ENCODE data around the gene RNF135.
A peak's percentile ranks its signal among the peaks of the same experiment; 100 is the strongest.
"Not testable (repeated sequence)": the region's sequence is repeated elsewhere in the genome, so short reads cannot be mapped to it uniquely, and the experiment has no call there.

The RNF135 gene

DNA sequence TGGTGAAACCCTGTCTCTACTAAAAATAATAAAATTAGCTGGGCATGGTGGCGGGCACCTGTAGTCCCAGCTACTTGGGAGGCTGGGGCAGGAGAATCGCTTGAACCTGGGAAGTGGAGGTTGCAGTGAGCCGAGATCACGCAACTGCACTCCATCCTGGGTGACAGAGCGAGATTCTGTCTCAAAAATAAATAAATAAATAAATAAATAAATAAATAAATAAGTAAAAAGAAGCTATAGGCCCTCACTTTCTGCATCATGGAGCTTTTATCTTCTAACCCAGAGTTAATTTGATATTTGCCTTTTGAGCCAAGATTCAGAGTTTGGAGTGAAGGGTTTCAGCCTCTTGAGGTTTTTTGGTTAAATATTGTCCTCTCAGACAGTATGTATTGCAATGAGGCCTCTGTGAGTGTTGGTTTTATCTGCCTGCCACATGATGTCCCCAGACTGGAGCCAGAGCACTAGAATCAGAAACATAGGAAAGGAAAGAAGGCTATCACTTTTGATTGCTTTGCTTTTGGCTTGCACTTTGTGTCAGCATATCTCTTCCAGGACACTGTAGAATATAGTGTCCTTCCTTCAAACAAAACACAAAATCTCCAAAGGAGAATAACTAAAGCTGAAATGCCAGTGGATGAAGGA lies 32.5 kb downstream of the RNF135 start:
- no peak for DNase-seq (ENCODE audit: low read depth)

GRCh38 chr17:31004160-31004559 lies 33.3 kb downstream of the RNF135 start:
- DNase-seq (ENCODE audit: low read depth) = no peak

DNA sequence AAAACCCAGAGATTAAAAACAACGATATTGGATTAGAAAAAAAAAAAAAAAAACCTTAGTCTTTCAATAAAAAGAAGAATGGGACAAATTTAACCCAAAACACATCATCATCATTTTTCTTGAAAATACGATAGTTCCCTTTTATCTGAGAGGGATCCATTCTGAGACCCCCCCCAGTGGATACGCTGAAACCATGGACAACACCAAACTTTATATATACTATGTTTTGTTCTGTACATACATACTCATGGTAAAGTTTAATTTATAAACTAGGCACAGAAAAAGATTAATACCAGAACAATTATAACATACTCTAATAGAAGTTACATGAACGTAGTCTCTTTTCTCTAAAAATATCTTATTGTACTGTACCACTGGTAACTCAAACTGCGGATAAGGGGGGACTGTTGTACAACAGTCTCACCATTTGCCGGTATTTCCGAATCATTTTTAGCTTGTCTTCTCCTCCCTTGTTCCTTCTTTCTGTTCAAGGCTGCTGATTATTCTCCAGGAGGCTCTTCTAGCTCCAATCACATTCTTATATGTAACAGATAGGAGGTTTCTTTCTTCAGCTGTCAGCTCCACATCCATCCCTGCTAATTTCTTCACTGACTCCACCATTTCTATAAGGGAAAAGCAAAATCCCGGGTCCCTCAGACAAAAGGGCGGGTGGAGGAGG lies 37.0 kb downstream of the RNF135 start:
- no peak for DNase-seq (ENCODE audit: low read depth)

- DNase-seq (ENCODE audit: low read depth) = peak; percentile 2
Measured at GRCh38 chr17:31008374-31009041, 37.7 kb downstream of the RNF135 start.

- not testable (repeated sequence) for DNase-seq (ENCODE audit: low read depth)
Measured at GRCh38 chr17:31009042-31009702, 38.3 kb downstream of the RNF135 start.

DNA sequence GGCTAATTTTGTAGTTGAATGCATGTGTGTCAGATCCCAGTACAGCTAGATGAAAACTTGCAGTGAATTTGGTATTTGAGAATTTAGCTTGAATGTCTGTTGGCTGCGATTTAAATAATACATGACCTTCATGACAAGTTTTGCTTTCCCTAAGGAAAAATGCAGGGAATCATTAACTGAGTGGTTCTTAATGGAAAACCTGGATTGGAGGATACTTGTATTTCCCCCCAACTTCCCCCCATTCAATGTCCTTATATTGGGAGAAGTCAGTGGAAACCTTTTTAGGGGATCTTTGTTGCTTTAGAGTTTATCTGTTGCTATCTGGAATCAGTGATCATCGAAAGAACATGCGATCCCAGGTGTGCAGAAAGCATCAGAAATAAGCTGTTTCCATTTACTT lies 39.2 kb downstream of the RNF135 start:
- DNase-seq (ENCODE audit: low read depth) = not testable (repeated sequence)

- no peak for DNase-seq (ENCODE audit: low read depth)
Measured at GRCh38 chr17:31013844-31014243, 43.0 kb downstream of the RNF135 start.

GRCh38 chr17:31015639-31016038 lies 44.8 kb downstream of the RNF135 start:
- DNase-seq (ENCODE audit: low read depth) = no peak

DNA sequence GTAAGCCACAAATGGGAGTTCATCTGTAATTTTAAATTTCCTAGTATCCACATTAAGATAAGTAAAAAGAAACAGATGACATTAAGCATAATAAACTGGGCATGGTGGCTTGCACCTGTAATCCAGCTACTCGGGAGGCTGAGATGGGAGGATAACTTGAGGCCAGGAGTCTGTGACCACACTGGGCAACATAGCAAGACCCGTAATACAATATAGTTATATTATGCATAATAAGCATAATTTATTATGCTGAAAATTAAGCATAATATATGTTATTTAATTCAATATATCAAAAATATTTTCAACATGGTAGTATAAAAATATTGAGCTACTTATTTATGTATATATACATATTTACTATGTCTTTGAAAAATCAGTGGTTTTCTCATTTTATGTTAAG lies 48.2 kb downstream of the RNF135 start:
- no peak for DNase-seq (ENCODE audit: low read depth)

DNA sequence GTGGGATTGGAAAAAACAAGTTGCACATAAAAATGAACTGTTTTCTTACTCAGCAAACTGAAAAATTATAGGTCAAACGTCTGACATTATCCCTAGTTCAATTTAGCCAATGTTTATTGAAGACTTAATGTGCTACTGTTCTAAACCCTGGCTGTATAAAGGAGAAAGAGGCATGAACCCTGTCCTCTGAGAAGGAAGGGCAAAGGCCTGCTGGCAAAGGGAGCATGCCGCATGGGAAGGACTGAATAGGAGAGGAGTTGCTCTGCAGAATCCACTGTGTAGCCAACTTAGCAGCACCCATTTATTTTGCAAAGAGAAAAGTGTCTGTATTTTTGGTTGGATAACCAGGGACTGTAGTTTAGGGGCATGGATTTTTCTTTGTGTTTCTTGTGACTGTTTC lies 52.3 kb downstream of the RNF135 start:
- not testable (repeated sequence) for DNase-seq (ENCODE audit: low read depth)

- no peak for DNase-seq (ENCODE audit: low read depth)
Measured at GRCh38 chr17:31031841-31032240, 61.0 kb downstream of the RNF135 start.

- DNase-seq (ENCODE audit: low read depth) = not testable (repeated sequence)
Measured at GRCh38 chr17:31035611-31036010, 64.8 kb downstream of the RNF135 start.

GRCh38 chr17:31040837-31041236 lies 70.0 kb downstream of the RNF135 start:
- not testable (repeated sequence) for DNase-seq (ENCODE audit: low read depth)

DNA sequence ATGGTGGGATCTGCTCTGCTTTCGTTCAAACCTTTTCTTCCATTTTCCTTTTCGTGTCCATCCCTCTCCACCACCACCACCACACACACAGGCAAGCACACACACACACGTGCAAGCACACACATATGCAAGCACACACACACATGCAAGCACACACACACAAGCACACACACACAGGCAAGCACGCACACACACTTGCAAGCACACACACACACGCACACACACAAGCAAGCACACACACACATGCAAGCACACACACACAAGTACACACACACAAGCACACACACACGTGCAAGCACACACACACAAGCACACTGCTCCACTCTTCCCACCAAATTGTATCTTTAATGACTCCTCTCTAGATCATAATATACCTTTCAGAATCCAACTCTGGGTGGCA lies 71.5 kb downstream of the RNF135 start:
- DNase-seq (ENCODE audit: low read depth) = not testable (repeated sequence)

DNA sequence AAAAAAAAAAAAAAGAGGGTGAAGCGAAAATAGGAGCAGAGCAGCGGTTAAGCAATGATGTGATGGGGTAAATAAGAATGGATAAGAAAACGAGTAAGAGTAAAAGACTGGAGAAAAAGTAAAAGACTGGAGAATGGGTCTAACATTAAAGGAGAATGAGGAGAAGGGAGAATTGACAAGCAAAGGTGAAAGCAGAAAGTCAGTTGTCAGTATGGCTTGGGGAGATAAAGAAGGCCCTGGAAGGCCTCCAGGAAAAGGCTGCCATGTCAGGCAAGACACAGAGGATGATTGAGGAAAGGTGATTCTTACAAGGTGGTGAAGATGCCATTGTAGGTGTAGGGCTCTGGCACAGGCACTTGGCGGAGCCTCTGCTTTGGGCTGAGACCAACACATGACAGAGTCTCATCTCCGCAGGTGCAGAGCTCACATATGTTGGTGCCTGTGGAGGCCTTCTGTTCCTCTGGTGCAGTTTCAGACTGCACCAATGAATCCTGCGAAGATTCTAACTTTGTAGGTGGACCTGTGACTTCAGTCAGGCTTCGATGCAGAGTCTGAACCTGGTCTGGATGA lies 76.1 kb downstream of the RNF135 start:
- not testable (repeated sequence) for DNase-seq (ENCODE audit: low read depth)

- no peak for DNase-seq (ENCODE audit: low read depth)
Measured at GRCh38 chr17:31048142-31048541, 77.3 kb downstream of the RNF135 start.

- no peak for DNase-seq (ENCODE audit: low read depth)
Measured at GRCh38 chr17:31048780-31049179, 77.9 kb downstream of the RNF135 start.

Measured in stimulated activated CD8-positive, alpha-beta memory T cell treated with anti-CD3 and anti-CD28 coated beads, Interleukin-7, amount 100 ng/mL, for 24 hours (primary cell).